Activated T-cell treated with anti-CD3 and anti-CD28 coated beads, Interleukin-2, amount 50 U/mL, for 48 hours (primary cell): ENCODE results near the gene IQCH.

ENCODE experiments used
- DNase-seq, 2 experiments: peaks; one replicate each; pipeline ENCODE4 v3.0.0-alpha.2; 2020

Gene IQCH

DNA sequence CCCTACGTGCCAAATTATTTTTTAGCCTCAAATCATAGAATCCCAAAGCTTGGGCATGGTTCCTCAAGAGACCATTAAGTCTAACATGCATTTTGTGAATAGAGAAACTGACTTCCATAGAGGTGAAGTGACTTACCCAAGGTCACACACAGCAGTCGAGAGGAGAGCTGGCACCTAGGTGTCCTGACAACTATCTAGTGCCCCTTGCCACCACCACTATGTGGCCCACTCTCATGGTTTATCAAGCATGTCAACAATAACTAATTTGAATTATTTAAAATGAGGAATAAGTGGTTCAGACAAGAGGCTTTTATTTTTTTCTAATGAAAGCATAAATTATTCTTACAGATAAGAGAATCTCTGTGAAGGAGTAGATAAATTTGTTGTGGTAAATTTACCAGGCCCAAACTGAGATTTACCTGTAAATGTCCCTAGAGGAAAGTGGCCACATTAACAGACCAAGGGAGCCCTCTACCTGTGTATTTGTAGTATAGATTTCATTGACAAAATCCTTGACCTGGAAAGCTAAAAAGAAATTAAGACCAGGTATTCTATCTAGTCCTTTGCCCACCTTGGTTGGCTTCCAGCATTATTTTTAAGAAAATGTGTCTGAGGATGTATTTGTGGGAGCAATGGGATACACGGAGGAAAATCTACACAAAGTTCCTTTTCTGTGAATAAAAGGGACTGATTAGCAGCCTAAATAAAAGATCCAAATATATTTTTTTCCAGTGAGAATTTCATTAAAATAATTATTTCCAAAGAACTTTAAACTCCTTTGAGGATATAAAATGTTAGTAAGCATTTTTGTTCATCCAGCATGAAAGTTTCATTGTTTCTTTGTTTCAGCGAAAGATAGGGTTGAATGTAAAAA lies 49.1 kb downstream of the IQCH start:
- DNase-seq, result no peak

DNA sequence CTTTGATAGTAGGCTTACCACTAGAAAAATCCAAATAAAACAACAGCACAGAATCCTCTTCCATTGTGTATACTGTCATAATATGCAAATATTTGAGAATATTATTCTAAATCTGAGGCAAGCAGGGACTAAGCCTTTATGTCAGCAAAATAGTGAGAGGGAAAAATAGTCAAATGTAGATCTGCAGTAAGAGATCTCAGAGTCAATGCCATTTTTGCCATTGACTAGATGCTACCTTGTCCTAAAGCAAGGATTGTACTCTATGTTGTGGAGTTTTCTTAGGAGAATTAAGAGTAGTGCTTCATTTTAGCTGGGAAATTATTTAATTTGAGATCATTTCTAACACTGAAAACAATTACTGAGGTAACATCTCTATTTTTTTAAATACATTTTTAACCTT lies 50.2 kb downstream of the IQCH start:
- no peak for DNase-seq

DNA sequence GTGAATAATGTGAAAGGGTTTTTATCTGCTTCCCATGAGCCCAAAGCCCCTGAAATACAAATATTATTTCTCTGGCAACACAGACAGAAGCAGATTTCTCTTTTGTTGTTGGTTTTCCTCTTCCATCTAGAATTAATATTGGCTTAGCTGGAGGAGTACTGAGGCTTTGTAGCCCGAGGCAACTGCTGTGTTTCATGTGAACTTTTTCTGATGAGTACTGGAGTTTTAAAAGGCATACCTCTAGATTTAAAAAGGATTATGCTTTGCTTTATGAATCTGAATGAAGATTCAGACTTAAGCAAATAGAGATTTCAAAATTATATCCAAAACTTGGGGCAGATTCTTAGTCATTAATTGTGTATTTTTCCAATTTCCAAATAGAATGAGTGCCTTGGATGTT lies 50.9 kb downstream of the IQCH start:
- DNase-seq, result no peak

DNA sequence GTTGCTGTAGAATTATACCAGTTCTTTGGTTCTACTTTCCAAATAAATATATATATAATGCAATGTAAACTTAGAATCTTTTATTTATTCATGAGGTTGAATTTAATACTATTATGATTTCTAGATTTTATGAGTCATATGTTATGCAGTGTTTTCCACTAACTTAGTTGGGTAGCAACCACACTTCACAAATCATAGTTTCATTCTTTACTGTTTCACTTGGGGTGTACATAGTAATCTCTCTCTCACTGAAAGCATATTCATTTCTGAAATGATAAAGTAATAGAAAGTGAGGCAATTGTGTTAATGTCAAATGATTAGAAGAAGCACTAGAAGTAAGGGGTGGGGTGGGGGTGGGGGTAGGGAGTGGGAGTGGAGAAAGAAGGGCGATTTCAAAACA lies 52.6 kb downstream of the IQCH start:
- DNase-seq, result peak in 1 of 2 experiments; percentile 25

DNA sequence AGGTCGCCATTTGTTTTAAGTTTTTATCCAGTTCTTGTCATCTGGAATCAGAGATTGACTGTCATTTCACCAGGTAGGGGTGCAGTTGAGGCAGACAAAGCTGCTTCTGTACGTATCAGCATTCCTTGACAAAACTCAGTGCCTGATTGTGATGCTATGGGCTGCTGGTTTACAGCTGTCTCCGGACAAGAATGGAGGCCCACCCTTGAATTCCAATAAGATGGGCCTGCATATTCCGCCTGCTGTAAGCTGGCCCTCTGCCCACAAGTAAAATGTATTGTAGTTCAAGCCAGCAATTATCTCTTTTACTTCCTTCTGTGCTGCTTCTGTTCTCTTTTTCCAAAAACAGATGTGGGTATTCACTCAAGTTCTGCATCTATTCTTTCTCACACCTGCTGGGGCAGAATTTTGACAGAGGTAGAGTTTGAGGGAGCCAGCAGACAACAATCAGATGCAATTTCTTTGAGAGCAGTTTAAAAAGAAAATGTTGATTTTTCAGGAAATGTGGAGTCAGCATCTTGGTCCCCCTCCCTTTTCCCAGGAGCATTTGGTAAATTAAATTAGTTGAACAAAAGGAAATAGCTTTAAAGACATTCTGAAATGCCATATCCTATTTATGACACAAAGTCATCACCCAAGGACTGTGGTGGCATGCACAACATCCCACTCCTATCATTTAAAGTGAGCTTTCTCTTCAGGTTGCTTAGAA lies 53.5 kb downstream of the IQCH start:
- no peak for DNase-seq

DNA sequence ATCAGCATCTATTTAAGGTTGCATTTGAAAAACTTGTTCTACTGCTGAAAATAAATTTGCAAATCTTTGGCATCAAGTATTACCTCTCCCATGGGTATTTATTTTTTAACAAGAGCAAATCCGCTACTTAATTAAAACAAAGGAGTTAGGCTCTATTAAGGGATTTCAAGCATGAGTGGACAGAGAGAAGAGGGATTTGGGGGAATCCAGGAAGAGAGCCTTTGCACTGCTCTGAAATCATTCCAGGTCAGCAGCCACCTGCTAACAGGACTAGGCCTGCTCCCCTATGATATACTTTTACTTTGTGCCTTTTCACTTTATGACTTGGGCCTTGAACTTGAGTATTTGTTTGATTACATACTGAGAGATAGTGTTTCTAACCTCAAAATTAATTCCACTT lies 57.1 kb downstream of the IQCH start:
- no peak for DNase-seq

DNA sequence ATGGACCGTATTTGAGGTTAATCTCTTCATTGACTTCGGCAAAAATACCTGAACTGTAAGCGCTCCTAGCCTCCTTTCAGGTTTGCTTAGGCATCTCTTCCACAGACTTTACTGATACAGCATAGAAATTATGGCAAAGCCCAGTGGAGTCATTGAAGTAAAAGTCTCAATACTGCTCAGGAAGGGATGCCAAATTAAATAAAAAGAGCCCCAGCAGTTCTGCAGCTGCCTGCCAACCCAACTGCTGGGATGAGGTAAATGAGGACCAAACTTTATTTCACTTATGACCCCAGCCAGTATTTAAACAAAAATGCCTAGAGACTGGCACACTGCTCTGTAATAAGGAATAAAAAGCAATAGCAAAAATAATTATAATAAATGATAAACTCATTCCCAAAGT lies 65.4 kb downstream of the IQCH start:
- no peak for DNase-seq

DNA sequence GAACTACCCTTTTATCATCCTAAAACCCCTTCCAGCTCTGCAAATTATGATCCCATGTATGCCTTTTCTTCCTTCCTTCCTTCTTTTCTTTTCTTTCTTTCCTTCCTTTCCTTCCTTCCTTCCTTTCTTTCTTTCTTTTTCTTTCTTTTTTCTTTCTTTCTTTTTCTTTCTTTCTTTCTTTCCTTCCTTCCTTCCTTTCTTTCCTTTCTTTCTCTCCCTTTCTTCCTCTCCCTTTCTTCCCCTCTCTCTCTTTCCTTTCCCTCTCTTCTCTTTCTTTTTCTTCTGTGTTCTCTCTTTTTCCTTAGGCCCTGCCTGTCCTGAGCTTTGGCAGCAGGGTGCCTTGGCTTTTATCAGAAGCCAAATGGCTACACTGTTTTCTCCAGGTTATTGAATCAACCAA lies 66.8 kb downstream of the IQCH start:
- no peak for DNase-seq

DNA sequence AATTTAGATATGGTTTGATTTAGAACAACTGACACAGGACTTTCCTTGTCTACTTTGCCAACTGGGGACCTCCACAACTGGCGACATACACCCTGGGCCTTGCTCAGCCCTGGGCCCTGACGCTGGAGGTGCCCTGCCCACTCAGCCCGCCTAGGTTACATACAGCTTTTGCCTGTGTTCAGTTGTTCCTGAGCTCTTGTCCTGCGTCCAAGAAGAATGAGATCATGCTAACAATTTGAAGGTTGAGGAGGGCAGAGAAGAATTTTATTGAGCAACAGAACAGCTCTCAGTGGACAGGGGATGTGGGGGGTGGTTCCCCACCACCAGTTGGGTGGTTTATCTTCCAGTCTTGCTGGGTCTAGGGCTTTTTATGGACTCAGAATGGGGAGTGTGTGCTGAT lies 67.9 kb downstream of the IQCH start:
- DNase-seq, result no peak

DNA sequence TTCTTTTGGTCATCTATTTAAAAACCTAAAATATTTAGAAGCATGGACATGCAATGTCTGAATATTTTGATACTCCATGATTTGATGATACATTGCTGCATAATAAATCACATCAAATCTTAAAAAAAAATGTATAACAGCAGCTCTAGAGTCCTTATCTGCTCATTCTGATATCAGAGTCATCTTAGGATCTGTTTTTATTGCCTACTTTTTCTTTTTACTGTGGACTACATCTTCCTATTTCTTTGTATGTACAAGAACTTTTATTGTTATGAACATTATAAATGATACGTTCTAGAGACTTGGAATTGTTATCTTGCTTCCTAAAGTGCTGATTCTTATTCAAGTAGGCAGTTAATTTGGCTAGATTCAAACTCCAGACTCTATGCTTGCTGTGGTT lies 72.7 kb downstream of the IQCH start:
- no peak for DNase-seq

DNA sequence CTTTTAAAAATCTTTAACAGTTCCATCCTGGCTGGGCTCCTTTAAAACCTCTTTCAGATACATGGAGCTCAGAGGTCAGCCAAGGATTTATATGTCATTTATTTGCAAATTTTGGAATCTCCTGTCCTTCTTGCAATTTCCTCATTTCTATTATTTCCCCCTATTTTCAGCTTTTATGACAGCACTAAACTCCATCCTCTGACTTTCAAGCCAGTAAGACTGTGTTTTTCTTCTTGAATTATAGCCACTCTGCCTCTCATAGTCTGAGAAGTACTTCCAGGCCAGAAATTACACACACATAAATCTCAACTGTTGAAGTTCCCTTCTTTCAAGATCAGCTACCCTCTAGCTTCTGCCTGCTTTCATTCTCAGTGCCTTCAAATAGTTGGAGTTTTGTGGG lies 73.2 kb downstream of the IQCH start:
- no peak for DNase-seq

DNA sequence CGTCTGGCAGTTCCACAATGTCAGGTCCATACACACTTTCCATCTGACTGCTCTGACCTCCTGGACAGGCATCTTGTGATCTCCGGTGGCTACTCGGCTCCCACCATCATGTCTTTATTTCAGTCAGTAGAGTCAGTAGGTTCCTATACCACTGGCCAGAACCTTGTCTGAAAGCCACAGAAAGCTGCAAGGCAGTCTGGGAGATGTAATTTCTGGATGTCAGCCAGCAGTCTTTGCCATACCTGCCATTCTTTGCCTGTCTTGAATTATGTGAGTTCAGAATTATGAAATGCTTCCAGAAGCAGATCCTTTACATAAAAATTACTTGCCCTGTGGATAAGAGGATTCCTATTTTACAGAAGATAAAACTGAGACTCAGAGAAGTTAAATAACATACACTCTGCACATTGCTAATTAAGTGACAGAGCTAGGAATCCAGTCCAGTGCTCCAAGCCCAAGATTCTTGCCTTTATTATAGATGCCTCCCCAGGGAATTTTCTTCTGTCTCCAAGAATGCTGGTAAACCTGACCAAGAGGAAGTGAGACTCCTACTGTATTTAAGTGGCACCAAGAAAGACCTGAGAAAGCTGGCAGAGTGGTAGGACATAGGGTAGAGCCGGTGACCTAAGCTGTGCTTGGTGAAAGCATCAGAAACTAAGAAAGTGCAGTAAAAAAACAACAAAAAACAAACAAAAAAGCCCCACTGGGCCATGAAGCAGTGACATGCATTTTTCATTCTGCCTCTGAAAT lies 75.6 kb downstream of the IQCH start:
- no peak for DNase-seq

DNA sequence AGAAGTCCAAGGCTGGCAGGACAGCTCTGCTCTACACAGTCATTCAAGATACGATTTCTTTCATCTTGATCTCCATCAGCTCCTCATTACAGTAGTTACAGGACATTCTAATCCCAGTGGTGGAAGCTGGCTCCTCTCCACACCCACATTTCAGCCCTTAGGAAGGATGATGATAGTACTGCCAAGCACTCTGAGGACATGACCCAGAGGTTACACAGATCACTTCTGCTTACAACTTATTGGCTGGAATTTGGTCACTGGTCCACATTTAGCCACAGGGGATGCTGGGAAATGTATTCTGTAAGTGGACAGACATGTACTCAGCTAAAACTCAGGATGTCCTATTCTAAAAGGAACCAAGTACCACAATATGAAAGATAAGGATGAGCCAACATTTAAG lies 77.1 kb downstream of the IQCH start:
- DNase-seq, result no peak

DNA sequence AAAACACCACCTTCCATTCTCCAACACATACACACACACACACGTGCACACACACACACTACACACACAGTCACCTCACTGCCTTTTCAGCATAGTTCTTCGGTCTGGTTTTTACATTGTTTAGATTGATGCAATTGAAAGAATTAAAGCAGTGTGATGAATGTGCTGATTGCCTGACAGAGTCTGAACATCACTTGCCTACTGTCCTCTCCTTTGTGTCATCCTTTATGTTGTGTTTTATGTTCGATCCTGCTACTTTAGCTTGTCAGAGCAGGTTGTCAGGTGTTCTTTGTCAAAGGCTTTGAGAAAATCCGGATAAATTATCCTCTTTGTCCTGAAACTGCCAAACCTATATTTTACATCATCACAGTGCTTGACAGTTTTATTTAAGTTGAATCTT lies 80.4 kb downstream of the IQCH start:
- DNase-seq, result no peak

DNA sequence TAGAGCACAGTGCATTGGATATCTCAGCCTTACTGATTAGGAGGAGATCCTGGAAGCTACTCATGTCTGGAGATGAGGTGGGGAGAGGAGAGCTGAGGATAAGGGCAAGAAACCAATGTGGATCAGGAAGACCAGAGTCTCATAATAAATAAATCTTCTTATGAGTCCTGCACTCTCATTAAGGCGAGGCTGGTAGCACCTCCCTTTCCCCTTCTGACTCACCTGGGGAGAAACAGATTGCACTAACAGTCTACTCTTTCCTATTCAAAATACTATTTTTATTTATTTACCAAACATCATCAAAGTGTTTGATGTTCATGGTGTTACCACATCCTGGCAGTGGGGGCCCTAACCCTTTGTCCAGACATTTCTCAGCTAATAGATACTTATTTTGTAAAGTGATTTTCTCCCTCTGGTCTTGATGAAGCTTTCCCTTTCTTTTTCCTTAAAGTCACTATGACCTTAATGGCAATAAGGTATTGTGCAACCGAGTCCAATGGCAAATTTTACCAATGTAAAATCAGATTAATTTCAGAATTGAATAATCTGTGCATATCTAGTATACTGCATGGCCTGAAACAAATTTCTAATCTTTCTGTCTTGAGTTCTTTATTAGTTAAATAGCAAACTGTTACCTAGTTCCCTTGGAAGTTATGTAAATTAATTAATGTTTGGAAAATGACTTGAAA lies 81.1 kb downstream of the IQCH start:
- DNase-seq, result no peak

DNA sequence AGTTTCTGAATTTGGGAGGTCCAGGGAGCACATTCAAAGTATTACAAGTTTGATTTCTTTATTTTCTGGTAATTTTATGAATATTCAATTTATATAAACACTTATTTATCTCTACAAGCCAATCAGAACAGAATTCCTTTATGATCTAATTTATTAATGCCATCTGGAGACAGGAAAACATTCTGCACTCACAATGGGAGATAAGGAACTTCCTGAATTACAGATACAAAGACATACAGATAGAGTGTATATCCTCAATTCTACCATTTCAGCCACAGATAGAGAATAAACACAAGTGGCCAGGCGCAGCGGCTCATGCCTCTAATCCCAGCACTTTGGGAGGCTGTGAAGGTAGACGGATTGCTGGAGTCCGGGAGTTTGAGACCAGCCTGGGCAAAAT lies 86.0 kb downstream of the IQCH start:
- no peak for DNase-seq

DNA sequence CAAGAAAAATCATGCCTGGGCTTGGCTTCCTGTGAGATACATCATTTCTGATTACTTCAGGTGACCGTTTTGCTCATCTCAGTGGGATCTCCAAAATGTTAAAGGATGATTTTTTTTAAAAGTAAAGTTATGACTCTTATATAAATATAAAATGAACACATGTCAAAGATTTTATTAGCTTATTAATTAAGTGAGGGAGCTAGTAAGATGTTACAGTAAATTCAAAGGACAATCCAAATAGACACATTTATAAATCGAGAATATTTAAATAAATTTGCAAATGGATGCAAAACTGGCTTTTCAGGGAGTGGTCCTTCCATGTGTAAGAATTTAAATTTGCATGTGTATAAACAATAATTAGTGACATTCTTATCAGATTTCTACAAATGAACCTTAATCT lies 87.0 kb downstream of the IQCH start:
- DNase-seq, result no peak

DNA sequence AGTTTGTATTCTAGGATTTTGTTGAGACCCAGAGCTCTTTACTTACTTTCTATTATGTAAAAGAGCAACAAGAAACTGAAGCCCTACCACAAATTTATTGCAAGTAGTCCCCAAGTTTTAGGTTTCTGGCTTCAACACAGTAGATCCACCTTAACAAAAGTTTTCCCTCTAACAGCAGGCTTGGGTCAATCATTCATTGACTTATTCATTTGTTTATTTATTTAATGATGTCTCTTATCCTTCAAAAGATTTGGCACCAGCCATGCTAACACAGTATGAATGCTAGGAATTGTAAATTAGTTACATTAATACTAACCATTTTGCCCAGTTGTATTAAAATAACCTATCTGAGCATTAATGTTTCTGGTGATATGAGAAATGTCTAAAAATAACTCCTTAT lies 88.6 kb downstream of the IQCH start:
- DNase-seq, result no peak

DNA sequence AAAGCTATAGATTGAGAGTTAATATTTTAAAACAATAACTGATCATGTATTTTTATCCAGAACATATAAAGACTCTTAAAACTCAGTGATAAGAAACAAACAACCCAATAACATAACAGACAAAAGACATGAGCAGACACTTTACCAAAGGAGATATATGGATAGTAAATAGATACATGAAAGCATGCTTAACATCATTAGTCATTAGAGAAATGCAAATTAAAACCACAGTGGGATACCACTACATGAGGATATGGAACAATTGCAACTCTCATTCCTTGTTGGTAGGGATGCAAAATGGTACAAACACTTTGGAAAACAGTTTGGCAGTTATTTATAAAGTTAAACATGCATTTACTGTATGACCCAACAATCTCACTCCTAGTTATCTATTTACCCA lies 95.0 kb downstream of the IQCH start:
- DNase-seq, result no peak

DNA sequence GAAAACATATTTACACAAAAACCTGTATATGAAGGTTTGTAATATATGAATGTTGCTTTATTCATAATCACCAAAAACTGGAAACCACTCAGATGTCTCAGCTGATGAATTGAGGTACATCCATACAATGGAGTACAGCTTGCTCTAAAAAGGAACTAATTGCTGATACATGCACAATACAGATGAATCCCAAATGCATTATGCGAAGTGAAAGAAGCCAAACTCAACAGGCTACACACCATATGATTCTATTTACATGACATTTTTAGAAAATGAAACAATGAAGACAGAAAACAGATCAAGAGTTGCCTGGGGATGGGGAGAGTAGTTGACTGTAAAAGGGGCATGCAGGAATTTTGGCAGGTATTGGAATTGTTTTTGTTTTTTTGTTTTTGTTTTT lies 95.5 kb downstream of the IQCH start:
- DNase-seq, result no peak

DNA sequence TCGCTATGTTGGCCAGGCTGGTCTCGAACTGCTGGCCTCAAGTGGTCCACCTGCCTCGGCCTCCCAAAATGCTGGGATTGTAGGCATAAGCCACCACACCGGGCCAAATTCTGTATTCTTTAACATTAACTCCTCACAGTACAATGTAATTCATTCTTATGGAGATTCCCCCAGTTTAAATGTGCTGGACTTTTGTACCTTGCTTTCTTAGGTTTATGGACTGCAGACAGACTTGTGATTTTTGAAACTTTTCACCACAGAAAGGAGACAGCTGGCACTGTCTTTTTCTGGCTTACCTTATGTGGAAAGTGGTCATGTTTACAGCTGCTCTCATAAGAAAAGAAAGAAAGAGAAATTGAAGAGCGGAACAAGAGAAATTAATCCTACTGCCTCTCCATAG lies 103.8 kb downstream of the IQCH start:
- DNase-seq, result no peak

DNA sequence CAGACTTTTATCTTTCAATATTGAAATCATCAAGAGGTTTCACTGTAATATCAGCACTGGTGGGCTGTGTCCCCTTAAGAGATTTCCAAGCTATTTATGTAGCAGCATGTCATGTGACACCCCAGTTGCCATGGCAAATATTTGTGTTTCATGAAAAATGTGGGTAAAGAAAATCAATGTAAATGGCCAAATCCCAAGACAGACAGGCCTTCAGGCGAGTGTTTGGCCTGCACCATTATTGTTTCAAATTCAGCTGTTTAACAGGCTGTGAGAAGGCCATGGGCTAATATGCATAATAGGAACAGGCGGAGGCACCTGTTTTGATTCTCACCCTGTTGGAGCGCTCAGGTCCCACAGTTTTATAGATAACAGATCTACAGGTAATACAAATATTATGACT lies 104.2 kb downstream of the IQCH start:
- DNase-seq, result no peak

DNA sequence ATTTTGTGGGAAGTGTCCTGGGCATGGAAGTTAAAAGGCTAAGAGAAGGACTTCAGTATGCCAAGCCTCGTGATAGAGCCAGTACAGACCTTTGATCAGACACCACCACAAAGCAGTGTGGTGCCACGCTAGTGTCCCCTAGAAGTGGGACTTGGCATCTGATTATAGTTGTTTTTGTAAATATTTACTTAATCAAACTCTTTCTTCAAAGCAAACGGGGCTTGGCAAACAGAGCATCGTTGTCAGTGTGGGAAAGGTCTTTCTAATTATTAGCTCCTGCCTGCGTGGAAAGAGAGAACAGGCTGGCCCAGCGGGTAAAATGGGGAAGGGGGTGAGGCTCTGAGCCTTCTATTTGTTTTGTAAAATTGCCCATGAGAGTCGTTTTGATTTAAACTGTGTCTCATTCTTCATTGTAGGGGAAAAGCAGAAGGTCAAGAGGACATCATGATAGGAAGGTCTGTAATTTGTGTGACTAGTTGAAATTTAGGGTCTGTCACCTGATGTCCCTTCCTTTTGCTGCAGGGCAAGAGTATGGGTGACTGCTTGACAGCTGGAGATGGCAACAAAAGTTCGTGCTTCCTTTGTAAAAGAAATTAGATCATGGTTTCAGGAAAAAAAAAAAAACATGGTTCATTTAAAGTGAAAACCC lies 105.0 kb downstream of the IQCH start:
- DNase-seq, result no peak
